ENCODE measurements around the gene CLGN. TPM values are rescaled to one million over a fixed set of nuclear protein-coding genes. Genes with fewer than 3 reads are reported as not detected.

Gene CLGN
- total and polyA plus RNA-seq, 2 of the 13 experiments (the other 11 are each of a cell fraction or from before 2014, with no cell fraction given), result 7.2 to 17.0 TPM

DNA sequence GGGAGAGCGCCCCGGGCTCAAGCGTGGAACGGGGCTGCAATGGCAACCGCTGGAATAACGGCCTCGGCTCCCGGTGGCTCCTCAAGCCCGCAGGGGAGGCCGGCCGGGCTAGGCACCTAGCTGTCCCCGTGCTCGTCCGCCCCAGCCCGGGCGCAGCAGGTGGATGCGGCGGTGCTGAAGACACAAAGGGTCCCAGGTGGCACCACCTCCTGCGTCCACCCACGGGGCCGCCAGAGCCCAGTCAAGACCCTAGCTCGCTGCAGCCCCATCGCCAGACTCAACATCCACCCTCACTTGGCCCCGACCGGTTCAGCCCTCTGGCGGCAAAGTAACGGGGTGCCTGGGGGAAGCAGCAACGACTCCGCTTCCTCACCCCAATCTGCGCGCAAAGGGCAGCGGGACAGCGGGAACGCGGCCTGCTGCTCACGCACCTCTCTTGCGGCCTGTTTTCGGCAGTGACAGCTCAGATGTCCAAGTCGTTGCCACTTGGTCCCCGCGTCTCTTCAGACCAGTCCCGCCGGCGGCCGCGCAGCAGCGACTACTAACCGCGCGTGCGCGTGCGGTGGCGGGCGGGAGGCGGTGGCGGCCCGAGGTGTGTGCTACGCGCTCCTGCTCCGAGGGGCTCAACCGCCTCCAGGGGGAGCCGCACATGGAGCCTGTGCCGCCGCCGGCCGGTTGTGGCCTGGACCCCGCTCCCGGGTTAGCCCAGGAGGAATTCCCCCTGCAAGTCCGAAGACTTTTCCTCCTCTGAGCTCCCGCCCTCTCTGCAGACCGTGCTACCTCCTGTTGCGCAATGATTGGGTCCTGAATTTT, at the start of gene CLGN (continued):
- peak; percentile 40 for TF ChIP-seq ZNF629 (CRISPR knock-in tag; conservative IDR thresholded peaks at IDR 0.05)
- no peak for TF ChIP-seq ZFP62 (CRISPR knock-in tag; IDR thresholded peaks at IDR 0.05)
- no peak for TF ChIP-seq ATAD3A (CRISPR knock-in tag; IDR thresholded peaks at IDR 0.05)
- no peak for TF ChIP-seq ZNF337 (CRISPR knock-in tag; IDR thresholded peaks at IDR 0.05; ENCODE audit: borderline replicate concordance, low read depth)
- peak; percentile 71; the same call in 1 of the 2 replicates for TF ChIP-seq ZNF678 (CRISPR knock-in tag; IDR thresholded peaks at IDR 0.05)
- no peak for TF ChIP-seq PCBP2 (optimal IDR thresholded peaks at IDR 0.05; ENCODE audit: low read depth, low read length, poor library complexity, severe bottlenecking)
- TF ChIP-seq ATF5 (CRISPR knock-in tag; IDR thresholded peaks at IDR 0.05; ENCODE audit: low read depth), result no peak
- no peak; the same call in 1 of the 2 replicates for TF ChIP-seq ZNF138 (CRISPR knock-in tag; IDR thresholded peaks at IDR 0.05; ENCODE audit: low read depth)
- TF ChIP-seq XRCC5 (optimal IDR thresholded peaks at IDR 0.05; ENCODE audit: low read length), result peak; percentile 31
- no peak for TF ChIP-seq HNRNPK (IDR thresholded peaks at IDR 0.05; ENCODE audit: low read depth, low read length, poor library complexity, severe bottlenecking)
- TF ChIP-seq FIP1L1 (IDR thresholded peaks at IDR 0.05; ENCODE audit: borderline replicate concordance, insufficient read depth, low read depth, low read length), result no peak
- TF ChIP-seq ZNF761 (CRISPR knock-in tag; conservative IDR thresholded peaks at IDR 0.05), result peak; percentile 75
- TF ChIP-seq CBFB (CRISPR knock-in tag; IDR thresholded peaks at IDR 0.05), result 0 out of 2 replicates have a peak, but pooled peaks have one; percentile 45
- no peak for TF ChIP-seq SMAD9 (CRISPR knock-in tag; IDR thresholded peaks at IDR 0.05)
- TF ChIP-seq ZNF780A (CRISPR knock-in tag; IDR thresholded peaks at IDR 0.05), result no peak; the same call in 1 of the 2 replicates
- TF ChIP-seq, protein P1, sequence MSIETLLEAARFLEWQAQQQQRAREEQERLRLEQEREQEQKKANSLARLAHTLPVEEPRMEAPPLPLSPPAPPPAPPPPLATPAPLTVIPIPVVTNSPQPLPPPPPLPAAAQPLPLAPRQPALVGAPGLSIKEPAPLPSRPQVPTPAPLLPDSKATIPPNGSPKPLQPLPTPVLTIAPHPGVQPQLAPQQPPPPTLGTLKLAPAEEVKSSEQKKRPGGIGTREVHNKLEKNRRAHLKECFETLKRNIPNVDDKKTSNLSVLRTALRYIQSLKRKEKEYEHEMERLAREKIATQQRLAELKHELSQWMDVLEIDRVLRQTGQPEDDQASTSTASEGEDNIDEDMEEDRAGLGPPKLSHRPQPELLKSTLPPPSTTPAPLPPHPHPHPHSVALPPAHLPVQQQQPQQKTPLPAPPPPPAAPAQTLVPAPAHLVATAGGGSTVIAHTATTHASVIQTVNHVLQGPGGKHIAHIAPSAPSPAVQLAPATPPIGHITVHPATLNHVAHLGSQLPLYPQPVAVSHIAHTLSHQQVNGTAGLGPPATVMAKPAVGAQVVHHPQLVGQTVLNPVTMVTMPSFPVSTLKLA (IDR thresholded peaks at IDR 0.05), result no peak
- peak; percentile 76 for TF ChIP-seq KDM2A (CRISPR knock-in tag; IDR thresholded peaks at IDR 0.05; ENCODE audit: borderline replicate concordance, low read depth)
- TF ChIP-seq TMF1 (CRISPR knock-in tag; IDR thresholded peaks at IDR 0.05; ENCODE audit: low read depth), result peak; percentile 38; the same call in 1 of the 2 replicates
- TF ChIP-seq, protein P2, sequence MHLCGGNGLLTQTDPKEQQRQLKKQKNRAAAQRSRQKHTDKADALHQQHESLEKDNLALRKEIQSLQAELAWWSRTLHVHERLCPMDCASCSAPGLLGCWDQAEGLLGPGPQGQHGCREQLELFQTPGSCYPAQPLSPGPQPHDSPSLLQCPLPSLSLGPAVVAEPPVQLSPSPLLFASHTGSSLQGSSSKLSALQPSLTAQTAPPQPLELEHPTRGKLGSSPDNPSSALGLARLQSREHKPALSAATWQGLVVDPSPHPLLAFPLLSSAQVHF (CRISPR knock-in tag; IDR thresholded peaks at IDR 0.05), result no peak
- peak; percentile 39; the same call in 1 of the 2 replicates for TF ChIP-seq MEF2D (CRISPR knock-in tag; IDR thresholded peaks at IDR 0.05)
- TF ChIP-seq ZNF549 (CRISPR knock-in tag; IDR thresholded peaks at IDR 0.05), result no peak
- TF ChIP-seq HDAC1 (CRISPR knock-in tag; IDR thresholded peaks at IDR 0.05), result peak; percentile 72
- TF ChIP-seq ZIK1 (CRISPR knock-in tag; IDR thresholded peaks at IDR 0.05; ENCODE audit: borderline replicate concordance, low read depth), result peak; percentile 46; the same call in 1 of the 2 replicates
- no peak for TF ChIP-seq NBN (conservative IDR thresholded peaks at IDR 0.05)
- no peak for TF ChIP-seq NFE2 (CRISPR knock-in tag; IDR thresholded peaks at IDR 0.05)
- peak; percentile 70; the same call in 1 of the 2 replicates for TF ChIP-seq ZNF446 (CRISPR knock-in tag; IDR thresholded peaks at IDR 0.05)
- no peak; the same call in 1 of the 2 replicates for TF ChIP-seq ZNF12 (CRISPR knock-in tag; IDR thresholded peaks at IDR 0.05)
- TF ChIP-seq ZNF160 (CRISPR knock-in tag; IDR thresholded peaks at IDR 0.05), result peak; percentile 71; the same call in 1 of the 2 replicates
- peak; percentile 87; the same call in 1 of the 2 replicates for TF ChIP-seq MTA1 (CRISPR knock-in tag; IDR thresholded peaks at IDR 0.05; ENCODE audit: borderline replicate concordance)
